Measurements from ENCODE around the gene CNR1. TPM values are rescaled to one million over a fixed set of nuclear protein-coding genes. Genes with fewer than 3 reads are reported as not detected.

CNR1 gene
- total and polyA plus RNA-seq, 2 experiments from 2014 or later = 0.39 to 0.97 TPM

GRCh38 chr6:88167352-88167937 is 1.3 kb upstream of the CNR1 start:
- Histone ChIP-seq H3K36me3 (no peaks in the 10 kb centered on the region), H3K4me3 (peak overlapping the region; percentile 36), H3K4me1 (ENCODE audit: low read depth) (no peaks in the 10 kb centered on the region), H3K27ac (no peak overlapping the region), H3K27me3 (peaks cover 77% of the 10 kb centered on the region), H3K9me3 (ENCODE audit: low read depth) (no peaks in the 10 kb centered on the region)
- no peak for TF ChIP-seq CTCF (IDR thresholded peaks at IDR 0.05; ENCODE audit: low read depth, low read length)
- DNase-seq (ENCODE audit: low read depth in 1 of 2, low spot score in 1 of 2) = no peak

DNA sequence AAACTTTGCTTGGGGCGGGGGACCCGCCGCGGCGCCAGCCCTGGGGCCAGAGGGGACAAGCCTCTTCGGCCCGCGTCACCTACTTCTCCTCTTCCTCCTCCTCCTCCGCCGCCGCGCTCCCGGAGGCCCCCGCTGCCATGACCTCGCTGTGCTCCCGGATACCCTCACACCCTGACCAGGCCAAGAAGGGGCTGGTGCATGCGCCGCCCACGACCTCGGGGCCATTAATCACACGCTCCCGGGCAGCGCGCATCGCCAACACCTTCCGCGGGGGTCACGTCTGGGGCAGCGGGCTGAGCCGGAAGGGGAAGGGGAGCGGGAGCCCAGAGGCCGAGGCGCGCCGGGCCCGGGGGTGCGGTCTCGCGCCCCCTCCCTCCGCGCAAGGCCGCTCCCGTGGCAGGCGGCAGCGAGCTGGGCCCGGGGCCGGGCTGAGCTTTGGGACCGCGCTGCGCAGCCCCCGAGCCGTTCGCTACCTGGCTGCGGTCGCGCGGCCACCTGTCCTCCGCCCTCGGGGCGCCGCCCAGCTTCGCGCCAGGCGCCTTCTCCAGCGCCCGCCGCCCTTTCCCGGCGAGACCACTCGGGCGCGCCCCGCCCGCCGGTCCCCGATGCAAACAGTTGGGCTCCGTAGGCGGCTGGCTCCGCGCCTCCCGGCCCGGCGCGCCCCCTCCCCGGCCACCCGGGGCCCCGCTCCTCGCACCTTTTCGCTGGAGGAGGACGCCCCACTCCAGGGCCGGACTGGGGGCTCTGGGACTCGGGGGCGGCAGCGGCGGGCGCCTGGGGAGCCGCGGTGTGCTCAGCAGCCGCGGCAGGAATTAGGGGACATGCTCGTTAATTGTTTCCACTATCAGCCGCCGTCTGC is 575 bp upstream of the CNR1 start:
- Histone ChIP-seq H3K4me1 (ENCODE audit: low read depth) (no peaks in the 10 kb centered on the region), H3K27ac (no peak overlapping the region), H3K36me3 (no peaks in the 10 kb centered on the region), H3K27me3 (peaks cover 84% of the 10 kb centered on the region), H3K4me3 (peak overlapping the region; percentile 36), H3K9me3 (ENCODE audit: low read depth) (no peaks in the 10 kb centered on the region)
- TF ChIP-seq CTCF (IDR thresholded peaks at IDR 0.05; ENCODE audit: low read depth, low read length) = no peak
- peak in 1 of 2 donors; percentile 39 for DNase-seq (ENCODE audit: low read depth in 1 of 2, low spot score in 1 of 2)

DNA sequence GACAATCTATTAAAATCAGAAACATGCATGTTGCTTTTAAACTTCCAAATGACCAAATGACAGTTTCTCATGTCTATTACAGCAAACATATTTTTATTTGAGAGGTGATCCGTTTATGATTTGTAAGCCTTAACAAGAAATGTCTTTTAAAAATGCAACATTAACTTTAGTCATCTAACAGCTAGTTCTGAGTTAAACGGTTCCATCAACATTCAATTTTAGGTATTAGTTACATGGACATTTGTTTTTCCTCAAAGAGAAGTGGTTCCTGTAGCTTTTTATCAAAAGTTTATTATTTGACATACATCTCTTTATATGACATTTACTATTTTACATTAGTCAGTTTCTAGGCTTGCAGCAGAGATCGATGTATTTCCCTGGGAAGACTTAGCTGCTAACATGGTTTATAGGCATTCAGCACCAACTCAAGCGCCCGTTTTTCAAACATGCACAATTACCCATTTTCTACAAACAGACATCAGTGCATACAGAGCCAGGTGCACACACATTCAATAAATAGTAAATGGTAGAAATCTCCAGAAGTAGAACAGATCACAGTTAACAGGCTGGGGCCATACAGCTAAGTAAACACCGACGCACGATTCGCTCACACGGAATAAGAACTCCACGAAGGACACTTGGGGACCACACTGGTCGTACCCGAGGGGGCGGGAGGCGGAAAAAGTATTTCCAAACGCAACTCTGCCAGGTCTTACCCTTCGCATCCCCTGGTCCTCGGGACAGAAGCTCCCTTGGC is 882 bp downstream of the CNR1 start:
- peaks cover 75% of the 10 kb centered on the region for H3K27me3 ChIP-seq
- no peaks in the 10 kb centered on the region for H3K9me3 ChIP-seq (ENCODE audit: low read depth)
- H3K4me3 ChIP-seq = peak overlapping the region; percentile 36
- H3K4me1 ChIP-seq (ENCODE audit: low read depth) = no peaks in the 10 kb centered on the region
- no peak for TF ChIP-seq CTCF (IDR thresholded peaks at IDR 0.05; ENCODE audit: low read depth, low read length)
- no peak for DNase-seq (ENCODE audit: low read depth in 1 of 2, low spot score in 1 of 2)
- H3K36me3 ChIP-seq = no peaks in the 10 kb centered on the region
- H3K27ac ChIP-seq = no peak overlapping the region

DNA sequence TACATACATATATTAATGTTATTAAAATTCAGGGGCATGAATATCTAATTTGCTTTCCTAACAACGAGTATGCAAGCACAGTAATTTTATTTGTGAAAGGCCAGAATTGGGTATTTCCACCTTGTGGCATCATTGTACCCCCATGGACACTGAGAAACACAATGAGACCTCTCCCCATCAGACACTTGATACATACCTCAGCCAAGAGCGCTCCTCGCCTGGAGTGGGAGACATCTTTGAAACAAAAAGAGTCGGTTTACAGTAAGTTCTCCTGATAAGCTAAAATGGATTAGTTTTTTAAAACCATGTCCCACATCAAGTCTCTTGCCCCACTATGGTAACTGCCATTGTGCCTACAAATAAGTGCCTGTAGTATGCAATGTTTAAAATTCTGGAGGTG is 2.1 kb downstream of the CNR1 start:
- no peak for DNase-seq (ENCODE audit: low read depth in 1 of 2, low spot score in 1 of 2)

More for the DNA sequence above, 2.1 kb downstream of the CNR1 start:
- no peak overlapping the region for H3K27ac ChIP-seq
- TF ChIP-seq CTCF (IDR thresholded peaks at IDR 0.05; ENCODE audit: low read depth, low read length) = no peak
- no peaks in the 10 kb centered on the region for H3K36me3 ChIP-seq
- no peaks in the 10 kb centered on the region for H3K9me3 ChIP-seq (ENCODE audit: low read depth)
- H3K27me3 ChIP-seq = peaks cover 63% of the 10 kb centered on the region
- H3K4me1 ChIP-seq (ENCODE audit: low read depth) = no peaks in the 10 kb centered on the region
- H3K4me3 ChIP-seq = no peak overlapping the region

Measured in cardiac muscle cell (in vitro differentiated cells and primary cell).